ENCODE results near the gene SIAH3. TPM values are rescaled to one million over a fixed set of nuclear protein-coding genes. Genes with fewer than 3 reads are reported as not detected.

SIAH3 gene
- total and polyA plus RNA-seq, 9 of the 15 experiments (the other 6 are each of a cell fraction or from before 2014, with no cell fraction given), result not detected

GRCh38 chr13:45838171-45838745 is 13.3 kb downstream of the SIAH3 start:
- H2AFZ ChIP-seq (ENCODE audit: low read depth, low read length), result no peak overlapping the region
- no peaks in the 10 kb centered on the region for H4K20me1 ChIP-seq (replicated peaks; ENCODE audit: control insufficient read depth, insufficient read depth, low read length)
- FAIRE-seq, result no peak
- in situ Hi-C loops (cut with MboI) (no loop called here), intact Hi-C loops (cut with micrococcal nuclease) (no loop called here)
- ATAC-seq, result no peak
- no peaks in the 10 kb centered on the region for H3K9me1 ChIP-seq (ENCODE audit: control insufficient read depth, insufficient read depth, low read length)
- H3K27ac ChIP-seq (ENCODE audit: extremely low read depth, low read depth, low read length), result no peak overlapping the region
- no peaks in the 10 kb centered on the region for H3K9me3 ChIP-seq (replicated peaks; ENCODE audit: control insufficient read depth, insufficient read depth, low read depth, low read length)
- ChIA-PET POLR2A (interaction anchor here (0.7 to 0.8 kb wide), 2 partner anchors 9 to 288 kb away, joined by 4 to 5 read pairs; no protein-coding TSS in a partner anchor), CTCF (ENCODE audit: low intra/inter-chr PET ratio) (no interaction called here)
- no TSS peak for BruUV-seq (replicated peaks)
- no peak for DNase-seq (ENCODE audit: extremely low read depth in 1 of 4, low spot score in 3 of 4)
- H3K4me3 ChIP-seq, result no peak overlapping the region
- peaks cover 0 to 17% of the 10 kb centered on the region in 2 experiments; a peak in 2 of 5 replicates for H3K27me3 ChIP-seq (ENCODE audit: control insufficient read depth in 2 of 2, insufficient read depth in 2 of 2, low read length in 2 of 2)
- no peak overlapping the region for H3K4me2 ChIP-seq (ENCODE audit: insufficient read depth, low read length)
- TF ChIP-seq ZNF354B (CRISPR knock-in tag; IDR thresholded peaks at IDR 0.05), result no peak
- TF ChIP-seq NCOR1 (IDR thresholded peaks at IDR 0.05), result no peak
- no peak for TF ChIP-seq HSF4 (CRISPR knock-in tag; IDR thresholded peaks at IDR 0.05; ENCODE audit: borderline replicate concordance)
- no peak for TF ChIP-seq ZNF668 (CRISPR knock-in tag; IDR thresholded peaks at IDR 0.05)
- no peak for TF ChIP-seq PATZ1 (CRISPR knock-in tag; IDR thresholded peaks at IDR 0.05; ENCODE audit: borderline replicate concordance)
- no peak for TF ChIP-seq BRF2 (IDR thresholded peaks at IDR 0.05; ENCODE audit: borderline replicate concordance, insufficient read depth, insufficient read length)
- TF ChIP-seq, protein P1, sequence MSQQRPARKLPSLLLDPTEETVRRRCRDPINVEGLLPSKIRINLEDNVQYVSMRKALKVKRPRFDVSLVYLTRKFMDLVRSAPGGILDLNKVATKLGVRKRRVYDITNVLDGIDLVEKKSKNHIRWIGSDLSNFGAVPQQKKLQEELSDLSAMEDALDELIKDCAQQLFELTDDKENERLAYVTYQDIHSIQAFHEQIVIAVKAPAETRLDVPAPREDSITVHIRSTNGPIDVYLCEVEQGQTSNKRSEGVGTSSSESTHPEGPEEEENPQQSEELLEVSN (IDR thresholded peaks at IDR 0.05; ENCODE audit: borderline replicate concordance in 1 of 2, extremely low read depth in 1 of 2, insufficient read depth in 1 of 2, insufficient read length in 1 of 2, low read depth in 1 of 2, low read length in 1 of 2, poor library complexity in 1 of 2, severe bottlenecking in 1 of 2), result no peak
- TF ChIP-seq FOSL1 (tag; conservative IDR thresholded peaks at IDR 0.05), result no peak
- TF ChIP-seq, protein P2, sequence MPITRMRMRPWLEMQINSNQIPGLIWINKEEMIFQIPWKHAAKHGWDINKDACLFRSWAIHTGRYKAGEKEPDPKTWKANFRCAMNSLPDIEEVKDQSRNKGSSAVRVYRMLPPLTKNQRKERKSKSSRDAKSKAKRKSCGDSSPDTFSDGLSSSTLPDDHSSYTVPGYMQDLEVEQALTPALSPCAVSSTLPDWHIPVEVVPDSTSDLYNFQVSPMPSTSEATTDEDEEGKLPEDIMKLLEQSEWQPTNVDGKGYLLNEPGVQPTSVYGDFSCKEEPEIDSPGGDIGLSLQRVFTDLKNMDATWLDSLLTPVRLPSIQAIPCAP (CRISPR knock-in tag; IDR thresholded peaks at IDR 0.05; ENCODE audit: borderline replicate concordance), result no peak
- no peak for TF ChIP-seq ZNF121 (CRISPR knock-in tag; conservative IDR thresholded peaks at IDR 0.05)
- TF ChIP-seq CHD4 (IDR thresholded peaks at IDR 0.05; ENCODE audit: insufficient read depth, insufficient replicate concordance, low read depth, low read length, poor library complexity, severe bottlenecking), result no peak
- TF ChIP-seq, protein P3, sequence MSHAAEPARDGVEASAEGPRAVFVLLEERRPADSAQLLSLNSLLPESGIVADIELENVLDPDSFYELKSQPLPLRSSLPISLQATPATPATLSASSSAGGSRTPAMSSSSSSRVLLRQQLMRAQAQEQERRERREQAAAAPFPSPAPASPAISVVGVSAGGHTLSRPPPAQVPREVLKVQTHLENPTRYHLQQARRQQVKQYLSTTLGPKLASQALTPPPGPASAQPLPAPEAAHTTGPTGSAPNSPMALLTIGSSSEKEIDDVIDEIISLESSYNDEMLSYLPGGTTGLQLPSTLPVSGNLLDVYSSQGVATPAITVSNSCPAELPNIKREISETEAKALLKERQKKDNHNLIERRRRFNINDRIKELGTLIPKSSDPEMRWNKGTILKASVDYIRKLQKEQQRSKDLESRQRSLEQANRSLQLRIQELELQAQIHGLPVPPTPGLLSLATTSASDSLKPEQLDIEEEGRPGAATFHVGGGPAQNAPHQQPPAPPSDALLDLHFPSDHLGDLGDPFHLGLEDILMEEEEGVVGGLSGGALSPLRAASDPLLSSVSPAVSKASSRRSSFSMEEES (CRISPR knock-in tag; IDR thresholded peaks at IDR 0.05), result no peak
- TF ChIP-seq ERF (CRISPR knock-in tag; IDR thresholded peaks at IDR 0.05), result no peak
- TF ChIP-seq BCL6 (CRISPR knock-in tag; IDR thresholded peaks at IDR 0.05), result no peak
- no peaks in the 10 kb centered on the region for H3K4me1 ChIP-seq (replicated peaks in 1 of 2; ENCODE audit: control insufficient read depth in 2 of 2, insufficient read depth in 2 of 2, low read length in 2 of 2)
- no peak overlapping the region for H3K9ac ChIP-seq (ENCODE audit: insufficient read depth in 1 of 2, low read depth in 2 of 2, low read length in 2 of 2)
- WGBS (ENCODE audit: insufficient coverage, low coverage, missing lambda C conversion rate), result under 1% methylated on average over 12 of the region's 12 CpGs
- H3K36me3 ChIP-seq (ENCODE audit: control insufficient read depth, insufficient read depth, low read length), result no peaks in the 10 kb centered on the region
- no peaks in the 10 kb centered on the region for H3K79me2 ChIP-seq (ENCODE audit: control insufficient read depth, insufficient read depth, low read length)
